Measurements from ENCODE around the gene TUBB2A. TPM values are rescaled to one million over a fixed set of nuclear protein-coding genes. Genes with fewer than 3 reads are reported as not detected.

Gene TUBB2A
- total and polyA plus RNA-seq, 2 of the 13 experiments (the other 11 are each of a cell fraction or from before 2014, with no cell fraction given), result 35.3 to 106 TPM

GRCh38 chr6:3137057-3137777 is 20.1 kb downstream of the TUBB2A start (continued):
- TF ChIP-seq FUBP1 (CRISPR knock-in tag; IDR thresholded peaks at IDR 0.05; ENCODE audit: borderline replicate concordance) (no peak), NKX3-1 (CRISPR knock-in tag; IDR thresholded peaks at IDR 0.05) (no peak), ZNF296 (CRISPR knock-in tag; conservative IDR thresholded peaks at IDR 0.05) (no peak), HDAC1 (CRISPR knock-in tag; IDR thresholded peaks at IDR 0.05) (peak; percentile 36; the same call in 1 of the 2 replicates), JDP2 (CRISPR knock-in tag; IDR thresholded peaks at IDR 0.05; ENCODE audit: borderline replicate concordance) (no peak), IKZF1 (IDR thresholded peaks at IDR 0.05) (no peak), KDM5B (CRISPR knock-in tag; IDR thresholded peaks at IDR 0.05; ENCODE audit: borderline replicate concordance) (no peak), MXD3 (CRISPR knock-in tag; IDR thresholded peaks at IDR 0.05) (no peak), MYPOP (CRISPR knock-in tag; IDR thresholded peaks at IDR 0.05) (no peak), ZNF318 (CRISPR knock-in tag; IDR thresholded peaks at IDR 0.05) (no peak), CEBPG (CRISPR knock-in tag; IDR thresholded peaks at IDR 0.05) (no peak), TCF12 (IDR thresholded peaks at IDR 0.05) (no peak), TCF12 (CRISPR knock-in tag; IDR thresholded peaks at IDR 0.05) (no peak), HNRNPL (IDR thresholded peaks at IDR 0.05; ENCODE audit: low read depth, low read length) (no peak), ZBTB10 (CRISPR knock-in tag; IDR thresholded peaks at IDR 0.05; ENCODE audit: borderline replicate concordance) (0 out of 2 replicates have a peak, but pooled peaks have one; percentile 43)

All from HepG2 (cell line).